ENCODE measurements around the gene ARPC3. TPM values are rescaled to one million over a fixed set of nuclear protein-coding genes. Genes with fewer than 3 reads are reported as not detected.
A peak's percentile ranks its signal among the peaks of the same experiment; 100 is the strongest.
"Not testable (repeated sequence)": the region's sequence is repeated elsewhere in the genome, so short reads cannot be mapped to it uniquely, and the experiment has no call there.

Gene ARPC3
- total RNA-seq, 1 donor: 391 TPM

- no peak for TF ChIP-seq CTCF (IDR thresholded peaks at IDR 0.05; ENCODE audit: insufficient read depth, low read length)
- no peak overlapping the region for H3K4me3 ChIP-seq (ENCODE audit: low read depth, low read length)
- DNase-seq (ENCODE audit: low read depth): no peak
These were observed 14.9 kb upstream of the ARPC3 start for GRCh38 chr12:110465024-110465423.

- not testable (repeated sequence) for DNase-seq (ENCODE audit: low read depth); H3K4me3 ChIP-seq (ENCODE audit: low read depth, low read length)
These were observed 11.1 kb upstream of the ARPC3 start for GRCh38 chr12:110461189-110461588.

GRCh38 chr12:110458756-110459155, 8.6 kb upstream of the ARPC3 start:
- DNase-seq (ENCODE audit: low read depth): no peak
- H3K4me3 ChIP-seq (ENCODE audit: low read depth, low read length): no peak overlapping the region
- TF ChIP-seq CTCF (IDR thresholded peaks at IDR 0.05; ENCODE audit: insufficient read depth, low read length): no peak

GRCh38 chr12:110453569-110454296, 3.6 kb upstream of the ARPC3 start:
- no peak overlapping the region for H3K4me3 ChIP-seq (ENCODE audit: low read depth, low read length)
- no peak for TF ChIP-seq CTCF (IDR thresholded peaks at IDR 0.05; ENCODE audit: insufficient read depth, low read length)
- DNase-seq (ENCODE audit: low read depth): no peak

- TF ChIP-seq CTCF (IDR thresholded peaks at IDR 0.05; ENCODE audit: insufficient read depth, low read length): no peak
- H3K4me3 ChIP-seq (ENCODE audit: low read depth, low read length): no peak overlapping the region
- no peak for DNase-seq (ENCODE audit: low read depth)
These were observed 1.1 kb upstream of the ARPC3 start for GRCh38 chr12:110451263-110451662.

- TF ChIP-seq CTCF (IDR thresholded peaks at IDR 0.05; ENCODE audit: insufficient read depth, low read length): no peak
- DNase-seq (ENCODE audit: low read depth): no peak
- H3K4me3 ChIP-seq (ENCODE audit: low read depth, low read length): no peak overlapping the region
These were observed 5.7 kb downstream of the ARPC3 start for GRCh38 chr12:110444455-110444854.

GRCh38 chr12:110436231-110436630, 13.9 kb downstream of the ARPC3 start:
- H3K4me3 ChIP-seq (ENCODE audit: low read depth, low read length): no peak overlapping the region
- no peak for TF ChIP-seq CTCF (IDR thresholded peaks at IDR 0.05; ENCODE audit: insufficient read depth, low read length)
- DNase-seq (ENCODE audit: low read depth): peak; percentile 19

Measured in fibroblast of the aortic adventitia (primary cell).